ENCODE data around the gene ACTL6B.

Gene ACTL6B

GRCh38 chr7:100626530-100627237 is 29.6 kb downstream of the ACTL6B start:
- DNase-seq = peak; percentile 75

DNA sequence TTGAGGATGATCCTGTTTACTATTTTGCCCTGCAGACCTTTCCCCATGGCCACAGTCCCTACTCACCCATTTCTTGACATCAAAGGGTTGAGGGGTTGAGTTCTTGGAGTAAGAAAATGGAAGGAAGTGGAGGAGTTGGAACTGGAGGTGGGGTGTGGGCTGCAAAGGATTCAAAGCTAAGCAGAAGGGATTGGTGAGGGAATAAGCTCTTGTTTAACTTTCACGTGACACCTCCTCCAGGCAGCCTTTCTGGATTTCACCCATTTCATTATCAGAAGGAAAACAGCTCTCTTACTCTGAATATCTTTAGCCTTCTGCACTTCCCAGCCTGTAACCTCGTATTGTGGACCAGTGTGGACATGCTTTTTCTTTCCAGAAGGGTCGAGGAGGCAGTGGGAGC is 30.2 kb downstream of the ACTL6B start:
- DNase-seq = no peak

GRCh38 chr7:100623951-100624824 is 32.1 kb downstream of the ACTL6B start:
- no peak for DNase-seq

DNA sequence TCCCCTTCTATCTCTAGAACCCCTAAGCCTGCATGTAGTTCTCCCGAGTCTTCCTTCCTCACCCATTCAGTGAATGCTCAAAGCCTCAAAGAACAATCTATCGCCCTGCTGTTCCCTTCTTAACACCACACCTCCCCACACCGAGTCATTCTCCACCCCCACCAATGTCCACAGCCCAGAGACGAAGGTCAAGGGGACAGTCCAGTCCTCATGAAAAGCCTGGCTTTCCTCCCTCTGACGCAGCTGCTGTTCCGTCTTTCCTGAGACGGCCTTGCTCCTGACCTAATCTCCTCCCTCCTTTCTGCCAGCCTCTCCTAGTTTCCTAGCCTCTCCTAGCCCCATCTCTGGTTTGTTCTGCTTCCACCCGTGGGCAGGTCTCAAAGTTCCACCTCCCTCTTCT is 34.7 kb downstream of the ACTL6B start:
- DNase-seq = no peak

DNA sequence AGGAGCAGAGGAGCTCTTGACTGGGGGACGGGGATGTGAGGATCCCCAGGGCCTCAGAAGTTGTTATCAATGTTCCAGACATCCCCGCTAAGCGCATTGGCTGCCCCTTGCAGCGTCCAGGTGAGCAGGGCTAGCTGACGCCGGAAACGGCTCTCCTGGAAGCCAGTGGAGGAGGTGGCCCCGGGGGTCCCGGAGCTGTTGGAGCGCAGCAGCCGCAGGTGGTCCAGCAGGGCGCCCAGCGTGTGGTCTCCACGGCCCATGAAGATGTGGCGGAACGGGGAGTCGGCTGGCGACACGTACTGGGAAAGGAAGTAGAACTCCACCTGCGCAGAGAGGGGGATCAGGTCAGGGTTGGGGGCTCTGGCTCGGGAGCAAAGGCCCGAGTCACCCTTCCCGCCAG is 35.4 kb downstream of the ACTL6B start:
- no peak for DNase-seq

GRCh38 chr7:100620239-100620638 is 36.0 kb downstream of the ACTL6B start:
- no peak for DNase-seq

GRCh38 chr7:100614308-100614861 is 41.9 kb downstream of the ACTL6B start:
- DNase-seq = no peak

GRCh38 chr7:100613412-100614175 is 42.7 kb downstream of the ACTL6B start:
- DNase-seq = peak; percentile 63

- no peak for DNase-seq
Observed at GRCh38 chr7:100612730-100613390, 43.4 kb downstream of the ACTL6B start.

- DNase-seq = peak; percentile 99
Observed at GRCh38 chr7:100611983-100612729, 44.1 kb downstream of the ACTL6B start, which contains the start of gene MOSPD3. TSS of gene MOSPD3 (plus strand) at chr7:100612540. CDS start at chr7:100612792, 252 bp downstream.

- peak; percentile 33 for DNase-seq
Observed at GRCh38 chr7:100609958-100610357, 46.3 kb downstream of the ACTL6B start.

DNA sequence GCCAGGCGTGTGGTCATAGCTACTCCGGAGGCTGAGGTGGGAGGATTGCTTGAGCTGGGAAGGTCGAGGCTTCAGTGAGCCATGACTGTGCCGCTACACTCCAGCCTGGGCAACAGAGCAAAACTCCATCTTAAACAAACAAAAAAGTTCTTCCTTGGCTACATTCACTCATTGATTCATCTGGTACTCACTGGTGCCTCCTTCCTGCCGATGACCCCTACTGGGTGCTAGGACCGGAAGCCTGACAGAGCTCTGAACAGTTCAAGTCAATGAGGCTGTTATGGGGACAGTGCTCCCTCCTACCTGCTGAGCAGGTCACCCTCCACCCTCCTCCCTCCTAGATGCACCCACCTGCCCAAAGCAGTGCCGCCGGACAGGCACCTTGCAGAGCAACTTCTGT is 49.1 kb downstream of the ACTL6B start:
- DNase-seq = no peak

GRCh38 chr7:100606313-100606712 is 49.9 kb downstream of the ACTL6B start:
- DNase-seq = no peak

DNA sequence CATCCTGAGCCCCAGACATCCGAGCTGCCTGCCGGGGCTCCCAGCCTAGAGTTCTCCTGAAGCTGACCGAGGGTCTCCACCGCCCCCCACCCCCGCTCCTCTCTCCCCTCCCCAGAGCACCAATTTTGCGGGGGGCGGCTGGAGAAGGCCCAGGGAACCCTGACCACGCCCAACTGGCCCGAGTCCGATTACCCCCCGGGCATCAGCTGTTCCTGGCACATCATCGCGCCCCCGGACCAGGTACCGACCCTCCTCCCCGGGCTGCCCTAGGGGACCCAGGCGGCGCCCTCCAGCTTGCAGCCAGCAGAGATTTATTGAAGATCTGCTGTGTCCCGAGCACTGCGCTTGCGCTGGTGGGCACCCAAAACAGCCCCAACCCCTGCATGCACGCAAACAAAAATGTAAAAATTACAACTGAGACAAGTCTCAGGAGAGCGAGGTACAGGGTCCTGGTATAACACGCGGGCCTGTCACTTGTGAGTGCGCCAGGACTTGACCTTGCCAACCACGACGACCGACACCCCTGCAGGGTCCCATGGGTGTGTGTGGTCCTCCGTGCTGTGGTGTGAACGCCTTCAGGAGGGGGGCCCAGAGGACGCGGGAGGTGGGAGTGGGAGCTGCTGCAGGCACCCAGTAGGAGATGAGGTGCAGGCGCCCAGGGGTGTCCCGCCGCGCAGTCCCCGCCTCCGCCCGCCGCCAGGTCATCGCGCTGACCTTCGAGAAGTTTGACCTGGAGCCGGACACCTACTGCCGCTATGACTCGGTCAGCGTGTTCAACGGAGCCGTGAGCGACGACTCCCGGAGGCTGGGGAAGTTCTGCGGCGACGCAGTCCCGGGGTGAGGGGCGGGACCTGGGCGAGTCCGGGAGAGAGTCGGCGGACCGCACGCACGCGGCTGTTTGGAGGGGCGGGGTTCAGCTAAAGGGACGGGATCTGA is 51.0 kb downstream of the ACTL6B start:
- DNase-seq = peak; percentile 49

DNA sequence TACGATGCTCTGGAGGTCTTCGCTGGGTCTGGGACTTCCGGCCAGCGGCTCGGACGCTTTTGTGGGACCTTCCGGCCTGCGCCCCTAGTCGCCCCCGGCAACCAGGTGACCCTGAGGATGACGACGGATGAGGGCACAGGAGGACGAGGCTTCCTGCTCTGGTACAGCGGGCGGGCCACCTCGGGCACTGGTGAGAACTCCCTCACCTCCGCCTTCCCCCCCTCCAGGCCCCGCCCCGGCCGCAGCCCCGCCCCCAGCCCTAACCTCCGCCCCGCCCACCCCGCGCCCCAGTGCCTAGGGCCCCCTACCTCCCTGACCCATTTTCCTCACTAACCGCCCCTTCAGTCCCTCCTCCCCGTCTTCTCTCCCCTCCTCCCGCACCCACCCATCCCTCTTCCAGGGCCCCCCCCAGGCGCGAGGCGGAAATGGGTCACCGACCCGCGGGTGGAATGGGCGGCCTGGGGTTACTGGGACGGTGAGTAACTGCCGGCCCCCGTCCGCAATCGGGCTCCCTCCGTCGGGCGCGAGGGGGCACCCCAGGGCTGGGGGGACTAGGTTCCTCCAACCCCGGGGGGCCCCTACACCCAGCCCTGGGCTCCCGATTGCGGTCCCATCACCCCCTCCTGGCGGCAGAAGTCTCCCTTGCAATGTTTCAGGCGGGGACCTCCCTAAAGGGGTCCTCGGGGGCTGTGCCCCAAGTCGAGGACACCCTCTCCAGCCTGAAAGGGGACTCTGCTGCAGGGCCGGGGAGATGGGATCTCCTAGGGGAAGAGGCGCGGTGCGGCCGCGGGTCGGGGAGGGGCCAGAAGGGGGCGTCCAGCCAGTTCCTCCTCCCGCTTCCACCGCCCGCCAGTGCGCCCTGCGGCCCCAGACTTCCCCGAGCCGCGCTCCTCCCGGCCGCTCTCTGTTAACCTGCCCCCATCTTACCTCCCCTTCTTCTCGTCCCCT is 51.9 kb downstream of the ACTL6B start:
- DNase-seq = peak; percentile 63

- DNase-seq = no peak
Observed at GRCh38 chr7:100603726-100604027, 52.6 kb downstream of the ACTL6B start.

- no peak for DNase-seq
Observed at GRCh38 chr7:100602889-100603725, 53.1 kb downstream of the ACTL6B start.

DNA sequence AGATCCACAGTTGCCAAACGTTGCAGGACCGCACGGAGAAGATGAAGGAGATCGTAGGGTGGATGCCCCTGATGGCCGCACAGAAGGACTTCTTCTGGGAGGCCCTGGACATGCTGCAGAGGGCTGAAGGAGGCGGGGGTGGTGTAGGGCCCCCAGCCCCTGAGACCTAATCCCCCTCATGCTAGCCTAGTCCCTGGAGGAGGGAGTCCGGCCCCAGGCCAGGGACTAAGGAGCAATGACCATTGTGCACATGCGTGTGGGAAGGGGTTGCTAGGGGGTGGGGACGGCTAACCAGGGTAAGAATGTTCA is 55.6 kb downstream of the ACTL6B start:
- no peak for DNase-seq

Data from inflammatory macrophage treated with lipopolysaccharide for 4 hours (primary cell).